ENCODE results near the gene CASP3. TPM values are rescaled to one million over a fixed set of nuclear protein-coding genes. Genes with fewer than 3 reads are reported as not detected.

The CASP3 gene
- total and polyA plus RNA-seq, 2 experiments from 2014 or later = 28.7 to 50.1 TPM

DNA sequence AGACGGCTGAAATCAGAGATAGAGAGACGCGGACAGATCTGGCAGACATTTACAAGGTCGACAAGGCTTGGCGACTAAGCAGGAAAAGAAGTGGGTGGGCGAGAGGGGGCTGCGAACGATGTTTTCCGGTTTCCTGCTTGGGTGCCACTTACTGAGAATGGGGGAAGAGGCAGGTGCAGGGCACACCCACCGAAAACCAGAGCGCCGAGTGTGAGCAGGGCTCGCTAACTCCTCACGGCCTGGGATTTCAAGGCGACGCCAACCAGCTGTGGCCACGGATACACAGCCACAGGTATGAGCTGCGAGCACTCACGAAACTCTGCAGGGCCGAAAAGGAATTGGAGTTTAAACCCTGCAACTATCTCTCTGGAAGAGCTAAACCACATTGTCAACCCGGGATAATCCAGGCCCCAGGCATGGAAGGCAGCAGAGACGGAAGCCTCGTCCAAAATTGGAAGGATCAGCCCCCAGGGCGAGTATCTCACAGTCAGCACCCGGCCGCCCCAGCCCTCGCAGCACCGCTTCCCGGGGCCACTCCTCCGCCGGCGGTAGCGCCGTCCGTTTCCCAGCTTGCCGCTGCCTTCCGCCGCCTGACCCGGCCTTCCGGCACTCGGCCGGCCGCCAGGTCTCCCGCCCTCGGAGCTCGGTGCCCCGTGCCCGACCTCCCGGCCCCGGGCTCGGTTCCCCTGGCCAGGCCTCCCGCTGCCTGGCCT is 778 bp downstream of the CASP3 start:
- peak; percentile 61 to 74 for DNase-seq (ENCODE audit: low read depth in 1 of 2, low spot score in 1 of 2)
- Histone ChIP-seq H3K9me3 (ENCODE audit: low read depth) (no peaks in the 10 kb centered on the region), H3K27ac (peak overlapping the region; percentile 93), H3K36me3 (no peaks in the 10 kb centered on the region), H3K4me1 (ENCODE audit: low read depth) (peaks cover 21% of the 10 kb centered on the region), H3K4me3 (peak overlapping the region; percentile 97), H3K27me3 (no peaks in the 10 kb centered on the region)
- TF ChIP-seq, protein P1, sequence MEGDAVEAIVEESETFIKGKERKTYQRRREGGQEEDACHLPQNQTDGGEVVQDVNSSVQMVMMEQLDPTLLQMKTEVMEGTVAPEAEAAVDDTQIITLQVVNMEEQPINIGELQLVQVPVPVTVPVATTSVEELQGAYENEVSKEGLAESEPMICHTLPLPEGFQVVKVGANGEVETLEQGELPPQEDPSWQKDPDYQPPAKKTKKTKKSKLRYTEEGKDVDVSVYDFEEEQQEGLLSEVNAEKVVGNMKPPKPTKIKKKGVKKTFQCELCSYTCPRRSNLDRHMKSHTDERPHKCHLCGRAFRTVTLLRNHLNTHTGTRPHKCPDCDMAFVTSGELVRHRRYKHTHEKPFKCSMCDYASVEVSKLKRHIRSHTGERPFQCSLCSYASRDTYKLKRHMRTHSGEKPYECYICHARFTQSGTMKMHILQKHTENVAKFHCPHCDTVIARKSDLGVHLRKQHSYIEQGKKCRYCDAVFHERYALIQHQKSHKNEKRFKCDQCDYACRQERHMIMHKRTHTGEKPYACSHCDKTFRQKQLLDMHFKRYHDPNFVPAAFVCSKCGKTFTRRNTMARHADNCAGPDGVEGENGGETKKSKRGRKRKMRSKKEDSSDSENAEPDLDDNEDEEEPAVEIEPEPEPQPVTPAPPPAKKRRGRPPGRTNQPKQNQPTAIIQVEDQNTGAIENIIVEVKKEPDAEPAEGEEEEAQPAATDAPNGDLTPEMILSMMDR (IDR thresholded peaks at IDR 0.05; ENCODE audit: low read depth, low read length) = no peak

DNA sequence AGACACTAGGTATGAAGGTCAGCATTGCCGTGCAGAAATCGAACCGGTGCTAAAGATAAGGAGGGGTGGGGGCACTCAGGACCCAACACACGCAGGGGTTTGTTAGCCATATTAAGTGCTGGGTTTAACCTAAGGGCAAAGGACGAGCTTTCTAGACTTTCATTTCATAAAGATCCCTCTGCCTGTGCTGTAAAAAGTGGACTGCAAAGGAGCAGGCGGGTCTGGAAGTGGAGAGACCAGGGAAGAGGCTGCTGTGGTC is 1.3 kb downstream of the CASP3 start:
- H3K4me1 ChIP-seq (ENCODE audit: low read depth) = peaks cover 21% of the 10 kb centered on the region
- H3K4me3 ChIP-seq = peak overlapping the region; percentile 97
- H3K36me3 ChIP-seq = no peaks in the 10 kb centered on the region
- no peaks in the 10 kb centered on the region for H3K9me3 ChIP-seq (ENCODE audit: low read depth)
- peak overlapping the region; percentile 93 for H3K27ac ChIP-seq
- H3K27me3 ChIP-seq = no peaks in the 10 kb centered on the region
- DNase-seq (ENCODE audit: low read depth in 1 of 2, low spot score in 1 of 2) = no peak
- TF ChIP-seq, protein P1 (IDR thresholded peaks at IDR 0.05; ENCODE audit: low read depth, low read length) = no peak

DNA sequence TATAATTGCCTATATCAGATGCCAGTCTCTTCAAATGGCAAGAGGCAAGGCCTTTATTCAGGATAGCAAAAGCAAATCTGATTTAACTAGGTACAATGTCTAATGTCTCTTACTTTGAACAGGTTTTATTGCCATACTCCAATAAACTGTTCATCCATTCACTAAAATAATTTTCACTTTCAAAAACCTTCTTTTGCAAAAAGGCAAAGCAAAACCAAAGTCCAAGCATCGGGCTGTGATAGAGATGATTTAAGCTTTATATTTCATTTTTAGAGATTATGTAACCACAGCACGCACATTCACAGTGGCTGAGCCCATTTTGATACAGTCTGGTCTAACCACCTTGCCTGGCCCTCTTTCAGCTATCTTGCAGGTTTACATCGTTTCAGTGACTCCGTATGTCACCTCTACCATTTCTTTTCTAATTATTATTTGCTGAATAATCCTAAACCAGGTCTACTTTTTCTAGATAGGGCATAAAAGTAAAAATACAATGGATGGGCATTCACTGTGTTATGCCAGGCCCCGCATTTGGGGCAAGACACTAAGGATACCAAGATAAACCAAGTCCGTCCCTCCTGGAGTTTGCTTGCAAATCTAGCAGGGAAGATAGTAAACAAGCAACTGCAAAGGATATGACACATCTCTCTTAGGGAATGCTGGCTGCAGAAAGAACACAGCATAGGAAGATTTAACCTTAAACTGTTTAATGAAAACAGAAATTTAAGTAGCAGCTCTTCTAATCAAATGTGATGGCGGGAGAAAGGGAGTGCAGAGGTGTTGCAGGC is 1.8 kb downstream of the CASP3 start:
- no peaks in the 10 kb centered on the region for H3K36me3 ChIP-seq
- H3K9me3 ChIP-seq (ENCODE audit: low read depth) = no peaks in the 10 kb centered on the region
- TF ChIP-seq, protein P1 (IDR thresholded peaks at IDR 0.05; ENCODE audit: low read depth, low read length) = no peak
- H3K4me3 ChIP-seq = peak overlapping the region; percentile 97
- no peaks in the 10 kb centered on the region for H3K27me3 ChIP-seq
- peak overlapping the region; percentile 93 for H3K27ac ChIP-seq
- H3K4me1 ChIP-seq (ENCODE audit: low read depth) = peaks cover 21% of the 10 kb centered on the region
- DNase-seq (ENCODE audit: low read depth in 1 of 2, low spot score in 1 of 2) = peak in 1 of 2 donors; percentile 27

DNA sequence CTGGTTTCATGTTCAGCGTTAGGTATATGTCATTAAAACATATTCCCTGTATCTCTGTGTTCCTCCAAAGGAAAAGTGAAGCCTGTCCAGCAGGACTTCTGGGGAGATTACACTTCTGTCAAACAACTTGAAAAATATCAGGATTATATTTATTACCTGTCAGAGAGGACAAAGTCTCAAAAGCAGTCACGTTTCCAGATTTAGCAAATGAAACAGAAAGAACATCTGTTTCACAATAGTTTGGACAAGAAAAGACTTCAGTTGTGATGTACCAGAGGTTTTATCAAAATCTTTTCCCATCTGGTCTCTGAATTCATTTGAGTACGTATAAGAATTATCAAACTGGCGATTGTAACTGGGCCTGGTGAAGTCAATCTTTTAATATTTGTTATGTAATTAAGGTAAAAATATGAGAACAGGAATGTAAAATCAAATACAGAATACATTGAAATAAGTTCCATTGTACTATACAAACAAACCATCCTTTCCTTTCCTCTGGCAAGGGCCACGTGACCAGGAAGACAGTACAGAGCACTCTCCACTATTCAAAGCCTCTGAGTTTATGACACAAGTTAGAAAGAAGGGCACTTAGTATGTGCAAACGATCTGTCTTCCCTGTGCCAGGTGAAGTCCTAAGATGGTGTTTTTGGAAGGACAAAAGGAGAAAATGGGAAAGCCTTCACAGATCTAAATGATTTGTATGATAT is 3.2 kb downstream of the CASP3 start:
- peaks cover 21% of the 10 kb centered on the region for H3K4me1 ChIP-seq (ENCODE audit: low read depth)
- no peak overlapping the region for H3K4me3 ChIP-seq
- peak in 1 of 2 donors; percentile 10 for DNase-seq (ENCODE audit: low read depth in 1 of 2, low spot score in 1 of 2)
- TF ChIP-seq, protein P1 (IDR thresholded peaks at IDR 0.05; ENCODE audit: low read depth, low read length) = no peak
- H3K27me3 ChIP-seq = no peaks in the 10 kb centered on the region
- H3K9me3 ChIP-seq (ENCODE audit: low read depth) = no peaks in the 10 kb centered on the region
- H3K36me3 ChIP-seq = no peaks in the 10 kb centered on the region
- H3K27ac ChIP-seq = no peak overlapping the region

DNA sequence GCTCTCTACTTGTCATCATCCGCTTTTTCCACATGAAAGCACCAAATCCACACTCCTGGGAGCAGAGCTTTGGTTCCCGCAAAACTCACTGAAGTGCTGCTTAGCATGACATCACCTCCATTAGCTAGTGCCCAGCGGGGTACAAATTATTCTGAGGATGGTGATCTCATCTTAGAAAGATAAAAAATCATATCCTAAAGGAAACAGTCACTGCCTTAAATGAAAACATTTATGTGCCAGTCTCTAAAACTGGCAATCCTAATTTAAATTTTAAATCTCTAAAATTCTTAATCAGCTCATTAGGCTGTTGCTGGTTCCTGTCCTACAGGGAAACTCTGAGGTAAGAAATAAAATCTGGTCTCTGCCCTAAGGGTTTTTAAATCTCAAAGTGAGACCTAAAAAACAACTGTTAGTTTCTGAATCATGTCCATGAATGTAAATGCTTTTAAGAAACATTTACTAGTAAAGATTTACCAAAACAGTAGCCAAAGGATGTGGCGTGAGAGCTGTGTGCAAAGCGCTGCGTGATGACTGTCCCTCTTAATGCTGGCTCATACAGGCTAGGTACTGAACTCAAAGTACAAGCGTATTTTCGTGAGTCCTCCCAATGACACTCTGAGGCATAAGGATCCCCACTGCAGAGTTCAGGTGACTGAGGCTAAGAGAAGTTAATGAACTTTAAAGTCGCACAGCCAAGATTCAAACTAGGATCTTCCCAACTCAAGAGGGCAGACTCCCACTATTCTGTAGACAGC is 4.5 kb downstream of the CASP3 start:
- no peaks in the 10 kb centered on the region for H3K27me3 ChIP-seq
- no peak overlapping the region for H3K27ac ChIP-seq
- TF ChIP-seq, protein P1 (IDR thresholded peaks at IDR 0.05; ENCODE audit: low read depth, low read length) = no peak
- H3K9me3 ChIP-seq (ENCODE audit: low read depth) = no peaks in the 10 kb centered on the region
- peaks cover 15% of the 10 kb centered on the region for H3K4me1 ChIP-seq (ENCODE audit: low read depth)
- no peak overlapping the region for H3K4me3 ChIP-seq
- no peaks in the 10 kb centered on the region for H3K36me3 ChIP-seq
- DNase-seq (ENCODE audit: low read depth in 1 of 2, low spot score in 1 of 2) = no peak
